ENCODE results near the gene NOS1AP.

NOS1AP gene

GRCh38 chr1:162388615-162389014, 319.1 kb downstream of the NOS1AP start:
- no peak overlapping the region for H3K4me3 ChIP-seq (ENCODE audit: low read depth, low read length)
- in situ Hi-C loops (cut with HindIII; ENCODE audit: low sequenced_read_pairs) = no loop called here
- TF ChIP-seq CTCF (IDR thresholded peaks at IDR 0.05; ENCODE audit: low read depth, low read length, missing control alignments) = no peak
- DNase-seq (ENCODE audit: low read depth) = no peak

DNA sequence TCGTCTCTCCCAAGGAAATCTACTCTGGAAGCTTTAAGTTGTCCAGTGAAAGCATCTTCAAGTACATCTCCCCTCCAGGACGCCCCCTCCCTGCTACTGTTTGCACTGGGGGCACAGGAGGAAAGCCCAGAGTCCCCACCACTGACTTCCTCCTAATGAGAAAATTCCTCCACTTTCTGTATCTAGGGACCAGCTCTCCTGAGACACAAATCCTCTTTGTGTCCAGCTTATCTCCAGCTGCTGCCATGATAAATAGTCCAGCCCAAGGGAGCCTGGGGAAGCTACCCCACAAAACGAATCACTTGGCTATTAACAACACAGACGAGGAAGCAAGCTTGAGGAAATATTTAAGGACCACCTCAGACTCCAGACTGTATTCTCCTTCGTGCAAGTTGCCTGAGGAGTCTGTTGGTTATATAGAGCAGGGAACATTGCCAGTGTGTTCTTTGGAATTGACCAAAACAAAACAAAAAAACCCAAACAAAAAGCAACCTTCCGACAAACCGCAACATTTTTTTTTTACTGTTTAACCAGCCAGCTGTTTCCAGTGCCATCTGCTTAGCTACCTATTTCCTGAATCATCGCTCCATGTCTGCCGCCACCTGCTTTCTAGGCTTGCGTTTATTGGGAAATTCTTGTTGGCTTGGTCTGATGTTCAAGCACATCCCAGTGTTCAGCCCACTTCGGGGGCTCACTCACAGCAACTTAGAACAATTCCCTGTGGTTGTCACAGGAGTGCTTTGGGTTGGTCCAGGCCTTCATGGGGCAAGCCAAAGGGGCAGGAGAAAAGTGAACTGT, 319.7 kb downstream of the NOS1AP start:
- DNase-seq (ENCODE audit: low read depth) = peak; percentile 67
- H3K4me3 ChIP-seq (ENCODE audit: low read depth, low read length) = no peak overlapping the region
- in situ Hi-C loops (cut with HindIII; ENCODE audit: low sequenced_read_pairs) = no loop called here
- TF ChIP-seq CTCF (IDR thresholded peaks at IDR 0.05; ENCODE audit: low read depth, low read length, missing control alignments) = no peak

- no peak overlapping the region for H3K4me3 ChIP-seq (ENCODE audit: low read depth, low read length)
- no peak for DNase-seq (ENCODE audit: low read depth)
- TF ChIP-seq CTCF (IDR thresholded peaks at IDR 0.05; ENCODE audit: low read depth, low read length, missing control alignments) = no peak
- in situ Hi-C loops (cut with HindIII; ENCODE audit: low sequenced_read_pairs) = loop anchor here (5.0 kb wide), 1 partner anchor 168 kb away; no protein-coding TSS in a partner anchor
These were observed 320.5 kb downstream of the NOS1AP start for GRCh38 chr1:162389971-162390370.

DNA sequence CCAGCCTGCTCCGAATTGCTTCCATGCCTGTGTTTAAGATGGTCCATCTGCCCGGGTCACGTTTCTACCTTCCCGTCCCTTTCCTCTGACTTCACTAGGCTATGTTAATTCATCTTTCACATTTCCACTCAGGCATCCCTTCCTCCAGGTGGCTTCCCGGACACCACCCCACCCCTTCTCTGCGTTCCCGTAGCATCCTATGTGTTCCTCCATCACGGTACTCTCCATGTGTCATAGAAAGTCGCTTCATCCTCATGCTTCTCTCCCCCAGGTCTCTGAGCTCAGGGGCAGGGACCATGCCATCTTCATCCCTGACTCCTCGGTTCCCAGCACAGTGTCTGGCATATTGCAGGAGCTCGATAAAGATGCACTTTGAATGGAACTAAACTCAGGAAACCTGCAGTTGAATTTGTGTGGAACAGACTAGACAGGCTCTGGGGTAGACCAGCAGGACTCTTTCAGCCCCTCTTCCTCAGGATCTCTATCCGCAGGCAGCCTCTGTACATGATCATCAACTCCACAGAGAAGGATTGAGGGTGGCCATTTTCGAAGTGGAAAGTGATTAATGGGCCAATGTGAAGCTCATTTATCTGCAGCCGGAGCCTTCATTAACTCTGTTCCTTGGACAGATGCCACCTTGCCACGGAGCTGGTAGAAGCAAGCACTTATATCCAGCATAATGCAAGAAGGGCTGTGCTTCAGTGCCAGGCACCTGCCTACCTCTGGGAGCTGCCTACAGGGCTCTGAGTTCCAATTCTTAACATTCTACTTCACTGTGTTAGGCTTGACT, 321.1 kb downstream of the NOS1AP start:
- DNase-seq (ENCODE audit: low read depth) = no peak
- in situ Hi-C loops (cut with HindIII; ENCODE audit: low sequenced_read_pairs) = loop anchor here (5.0 kb wide), 1 partner anchor 168 kb away; no protein-coding TSS in a partner anchor
- H3K4me3 ChIP-seq (ENCODE audit: low read depth, low read length) = no peak overlapping the region
- TF ChIP-seq CTCF (IDR thresholded peaks at IDR 0.05; ENCODE audit: low read depth, low read length, missing control alignments) = no peak

DNA sequence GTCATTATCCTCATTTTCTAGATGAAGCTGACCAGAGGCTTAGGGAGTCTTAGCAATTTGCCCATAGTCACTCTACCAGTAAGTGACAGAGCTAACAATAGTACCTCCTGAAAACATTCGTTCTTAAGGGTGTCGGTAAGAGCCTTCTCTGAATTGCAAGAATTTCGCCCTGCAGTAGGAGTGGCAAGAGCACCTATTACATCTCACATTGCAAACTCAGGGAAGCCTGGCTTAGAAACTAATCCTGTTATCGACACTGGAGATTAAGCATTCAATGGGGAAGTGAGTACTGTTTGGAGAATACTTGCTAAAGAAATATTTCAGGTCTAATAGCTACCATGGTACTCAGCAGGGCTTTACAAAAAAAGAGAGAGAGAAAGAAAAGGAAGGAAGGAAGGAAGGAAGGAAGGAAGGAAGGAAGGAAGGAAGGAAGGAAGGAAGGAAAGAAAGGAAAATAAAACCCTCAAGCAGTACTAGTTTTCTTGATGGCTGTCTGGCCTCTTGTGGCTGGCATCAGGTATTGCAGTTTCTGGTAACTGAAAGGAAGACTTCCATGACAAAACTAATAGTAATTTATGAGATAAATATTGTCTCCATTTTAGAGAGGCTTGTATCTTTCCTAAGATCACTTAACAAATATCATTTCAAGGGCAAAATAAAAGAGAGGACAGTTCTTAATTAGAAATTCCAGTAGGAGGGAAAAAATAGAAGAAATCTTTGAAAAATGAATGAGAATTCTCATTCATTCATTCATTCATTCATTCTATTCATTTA, 322.5 kb downstream of the NOS1AP start:
- TF ChIP-seq CTCF (IDR thresholded peaks at IDR 0.05; ENCODE audit: low read depth, low read length, missing control alignments) = peak; percentile 81
- in situ Hi-C loops (cut with HindIII; ENCODE audit: low sequenced_read_pairs) = loop anchor here (5.0 kb wide), 1 partner anchor 170 kb away; no protein-coding TSS in a partner anchor
- H3K4me3 ChIP-seq (ENCODE audit: low read depth, low read length) = no peak overlapping the region
- DNase-seq (ENCODE audit: low read depth) = peak; percentile 24

All from astrocyte of the cerebellum (primary cell).